CD4-positive, alpha-beta T cell treated with Interleukin-12 subunit alpha and Interleukin-12 subunit beta, for 1 hour (primary cell): ENCODE data around the gene CHST14.
A peak's percentile ranks its signal among the peaks of the same experiment; 100 is the strongest.

Experiments used
- DNase-seq: peaks from one replicate; pipeline ENCODE4 v3.0.0-alpha.2; 2020

The CHST14 gene

GRCh38 chr15:40441565-40442531 is 28.9 kb upstream of the CHST14 start:
- DNase-seq: no peak

GRCh38 chr15:40443255-40443654 is 27.5 kb upstream of the CHST14 start:
- no peak for DNase-seq

GRCh38 chr15:40443846-40444245 is 26.9 kb upstream of the CHST14 start:
- no peak for DNase-seq

- DNase-seq: no peak
Observed at GRCh38 chr15:40444736-40445135, 26.0 kb upstream of the CHST14 start.

GRCh38 chr15:40445421-40445922 is 25.3 kb upstream of the CHST14 start:
- DNase-seq: no peak

GRCh38 chr15:40446144-40446543 is 24.6 kb upstream of the CHST14 start:
- no peak for DNase-seq

- no peak for DNase-seq
Observed at GRCh38 chr15:40448354-40448753, 22.4 kb upstream of the CHST14 start.

- no peak for DNase-seq
Observed at GRCh38 chr15:40449275-40449674, 21.5 kb upstream of the CHST14 start.

- DNase-seq: no peak
Observed at GRCh38 chr15:40450047-40450446, 20.7 kb upstream of the CHST14 start.

GRCh38 chr15:40451527-40452158 is 19.1 kb upstream of the CHST14 start:
- no peak for DNase-seq

- no peak for DNase-seq
Observed at GRCh38 chr15:40452296-40453090, 18.3 kb upstream of the CHST14 start.

- peak; percentile 44 for DNase-seq
Observed at GRCh38 chr15:40453941-40454340, 16.8 kb upstream of the CHST14 start.

GRCh38 chr15:40454904-40455391 is 15.8 kb upstream of the CHST14 start:
- no peak for DNase-seq

GRCh38 chr15:40456299-40456712 is 14.5 kb upstream of the CHST14 start:
- no peak for DNase-seq

- DNase-seq: no peak
Observed at GRCh38 chr15:40456738-40457137, 14.0 kb upstream of the CHST14 start.

GRCh38 chr15:40458495-40459371 is 12.1 kb upstream of the CHST14 start:
- no peak for DNase-seq

GRCh38 chr15:40459391-40460015 is 11.3 kb upstream of the CHST14 start:
- no peak for DNase-seq

- DNase-seq: no peak
Observed at GRCh38 chr15:40460404-40460803, 10.4 kb upstream of the CHST14 start.

- no peak for DNase-seq
Observed at GRCh38 chr15:40461958-40462357, 8.8 kb upstream of the CHST14 start.

- no peak for DNase-seq
Observed at GRCh38 chr15:40463279-40463678, 7.5 kb upstream of the CHST14 start.

- no peak for DNase-seq
Observed at GRCh38 chr15:40463886-40464545, 6.8 kb upstream of the CHST14 start.
